Head of caudate nucleus (tissue), 42 donors: ENCODE data around the gene ADAMTS2.

Experiments used
- DNase-seq, 42 donors: peaks; one replicate each; pipeline versions ENCODE4 v3.0.0 to v3.0.0-alpha.2; 2020 to 2021; ENCODE audit warnings: mixed read lengths in 7 of 42
- intact Hi-C: fragments of 100-400 bp; cut with DNase I; formaldehyde crosslinking; loops from one replicate; pipeline ENCODE4 v1.15.0; 2022

The ADAMTS2 gene

GRCh38 chr5:179266291-179267070 is 78.8 kb downstream of the ADAMTS2 start:
- DNase-seq = peak in 21 of 42 donors; percentile 1 to 35 (median 8)
- intact Hi-C loops = loop anchor here (10.0 kb wide), 1 partner anchor 102 kb away; no protein-coding TSS in a partner anchor

GRCh38 chr5:179265514-179266290 is 79.6 kb downstream of the ADAMTS2 start:
- DNase-seq = peak in 41 of 42 donors; percentile 23 to 83 (median 53)
- intact Hi-C loops = loop anchor here (10.0 kb wide), 1 partner anchor 101 kb away; no protein-coding TSS in a partner anchor

GRCh38 chr5:179264783-179265513 is 80.3 kb downstream of the ADAMTS2 start:
- intact Hi-C loops = loop anchor here (10.0 kb wide), 1 partner anchor 100 kb away; no protein-coding TSS in a partner anchor
- DNase-seq = peak in 19 of 42 donors; percentile 1 to 34 (median 14)

- intact Hi-C loops = loop anchor here (10.0 kb wide), 1 partner anchor 99 kb away; no protein-coding TSS in a partner anchor
- peak in 17 of 42 donors; percentile 0 to 24 (median 8) for DNase-seq
Measured at GRCh38 chr5:179264053-179264782, 81.0 kb downstream of the ADAMTS2 start.

GRCh38 chr5:179263391-179264052 is 81.7 kb downstream of the ADAMTS2 start:
- peak in 20 of 42 donors; percentile 1 to 40 (median 10) for DNase-seq

GRCh38 chr5:179262126-179262920 is 82.9 kb downstream of the ADAMTS2 start:
- peak in 19 of 42 donors; percentile 1 to 37 (median 11) for DNase-seq

More at GRCh38 chr5:179263391-179264052, 81.7 kb downstream of the ADAMTS2 start:
- intact Hi-C loops = loop anchor here (10.0 kb wide), 1 partner anchor 99 kb away; no protein-coding TSS in a partner anchor

GRCh38 chr5:179261301-179262125 is 83.7 kb downstream of the ADAMTS2 start:
- intact Hi-C loops = loop anchor here (10.0 kb wide), 1 partner anchor 97 kb away; no protein-coding TSS in a partner anchor
- DNase-seq = peak in 31 of 42 donors; percentile 1 to 77 (median 44)

More at GRCh38 chr5:179262126-179262920, 82.9 kb downstream of the ADAMTS2 start:
- intact Hi-C loops = loop anchor here (10.0 kb wide), 1 partner anchor 98 kb away; no protein-coding TSS in a partner anchor

GRCh38 chr5:179260324-179261070 is 84.8 kb downstream of the ADAMTS2 start:
- intact Hi-C loops = loop anchor here (10.0 kb wide), 1 partner anchor 96 kb away; no protein-coding TSS in a partner anchor
- peak in 15 of 42 donors; percentile 1 to 37 (median 12) for DNase-seq

- peak in 12 of 42 donors; percentile 0 to 39 (median 9) for DNase-seq
- intact Hi-C loops = loop anchor here (10.0 kb wide), 1 partner anchor 95 kb away; no protein-coding TSS in a partner anchor
Measured at GRCh38 chr5:179259731-179260323, 85.4 kb downstream of the ADAMTS2 start.

GRCh38 chr5:179258922-179259730 is 86.1 kb downstream of the ADAMTS2 start:
- DNase-seq = peak in 16 of 42 donors; percentile 1 to 35 (median 12)
- intact Hi-C loops = no loop called here

GRCh38 chr5:179258001-179258921 is 87.0 kb downstream of the ADAMTS2 start:
- intact Hi-C loops = no loop called here
- DNase-seq = peak in 14 of 42 donors; percentile 0 to 39 (median 10)

- DNase-seq = peak in 12 of 42 donors; percentile 3 to 42 (median 14)
- intact Hi-C loops = no loop called here
Measured at GRCh38 chr5:179257176-179257682, 88.0 kb downstream of the ADAMTS2 start.
